HG02623 (cell line): ENCODE results near the gene BAIAP2L1.

Source experiments
- ATAC-seq: cut with Tn5 transposase; IDR thresholded peaks from one replicate; pipeline ENCODE4 v1.9.1; 2021; ENCODE audit warnings: moderate library complexity; ENCODE audit not compliant: unreplicated experiment

The BAIAP2L1 gene

GRCh38 chr7:98360221-98361130 is 40.4 kb downstream of the BAIAP2L1 start:
- ATAC-seq: no peak

DNA sequence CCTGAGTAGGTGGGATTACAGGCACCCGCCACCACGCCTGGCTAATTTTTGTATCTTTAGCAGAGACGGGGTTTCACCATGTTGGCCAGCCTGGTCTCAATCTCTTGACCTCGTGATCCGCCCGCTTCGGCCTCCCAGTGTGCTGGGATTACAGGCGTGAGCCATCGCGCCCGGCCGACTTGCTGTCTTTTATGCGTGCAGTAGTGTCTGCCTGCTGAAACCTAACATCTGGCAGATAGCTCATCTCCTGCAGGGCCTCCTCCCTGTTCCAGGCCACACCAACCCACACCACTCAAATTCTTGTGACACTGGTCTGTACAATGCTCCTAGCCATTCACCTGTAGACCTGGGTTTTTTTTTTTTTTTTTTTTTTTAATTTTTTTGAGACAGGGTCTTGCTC is 41.5 kb downstream of the BAIAP2L1 start:
- ATAC-seq: no peak

DNA sequence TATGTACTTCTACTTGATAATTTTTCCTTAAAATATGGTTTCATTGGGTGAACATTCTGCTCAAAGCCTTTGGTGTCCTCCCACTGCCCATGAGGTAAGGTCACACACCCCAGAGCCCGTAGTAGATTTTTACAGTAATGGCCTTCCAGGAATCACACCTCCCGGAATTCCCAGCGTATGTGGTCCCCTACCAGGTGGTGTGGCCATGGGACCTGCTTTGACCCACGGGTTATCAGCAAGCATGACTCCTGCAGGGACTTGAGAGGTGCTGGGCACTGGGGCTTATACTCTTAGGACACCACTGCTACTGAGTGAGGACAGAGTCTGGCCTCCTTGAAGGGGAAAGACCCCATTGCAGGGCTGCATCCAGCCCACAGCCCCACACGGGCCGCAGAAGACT is 42.2 kb downstream of the BAIAP2L1 start:
- ATAC-seq: no peak

GRCh38 chr7:98357751-98358161 is 43.1 kb downstream of the BAIAP2L1 start:
- ATAC-seq: no peak

GRCh38 chr7:98355250-98355538 is 45.7 kb downstream of the BAIAP2L1 start:
- ATAC-seq: no peak

DNA sequence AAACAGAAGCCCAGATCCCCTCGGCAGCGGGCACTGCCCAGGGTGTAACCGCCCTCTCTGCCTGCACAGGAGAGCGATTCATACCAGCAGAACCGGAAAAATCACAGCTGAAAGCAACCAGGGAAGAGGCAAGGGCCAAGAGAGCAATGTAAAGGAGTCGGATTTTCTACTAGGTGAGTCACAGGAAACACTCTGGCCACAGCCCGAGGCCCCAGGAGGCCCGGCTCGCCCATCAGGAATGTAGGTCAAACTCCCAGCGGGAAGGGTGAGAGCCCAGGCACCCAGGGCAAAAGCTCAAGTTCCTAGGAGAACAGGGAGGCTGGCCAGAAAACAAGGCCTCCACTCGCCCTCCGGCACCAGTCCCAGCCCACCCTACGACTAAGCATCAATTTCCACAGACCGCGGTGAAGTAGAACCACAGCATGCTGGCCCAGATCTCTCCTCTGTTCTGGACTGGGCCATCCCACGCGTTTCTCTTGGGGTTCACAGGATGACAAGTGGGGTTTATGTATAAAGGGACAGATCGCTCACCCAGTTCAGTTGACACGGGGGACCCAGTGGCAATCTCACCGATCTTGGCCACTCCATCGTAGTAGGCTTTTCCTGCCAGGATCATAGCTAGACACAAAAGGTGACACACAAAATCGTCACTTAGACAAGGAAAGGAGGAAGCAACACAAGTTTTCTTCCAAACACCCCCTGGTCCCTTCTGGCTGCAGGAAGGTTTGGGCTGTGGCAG is 46.2 kb downstream of the BAIAP2L1 start:
- ATAC-seq: no peak

DNA sequence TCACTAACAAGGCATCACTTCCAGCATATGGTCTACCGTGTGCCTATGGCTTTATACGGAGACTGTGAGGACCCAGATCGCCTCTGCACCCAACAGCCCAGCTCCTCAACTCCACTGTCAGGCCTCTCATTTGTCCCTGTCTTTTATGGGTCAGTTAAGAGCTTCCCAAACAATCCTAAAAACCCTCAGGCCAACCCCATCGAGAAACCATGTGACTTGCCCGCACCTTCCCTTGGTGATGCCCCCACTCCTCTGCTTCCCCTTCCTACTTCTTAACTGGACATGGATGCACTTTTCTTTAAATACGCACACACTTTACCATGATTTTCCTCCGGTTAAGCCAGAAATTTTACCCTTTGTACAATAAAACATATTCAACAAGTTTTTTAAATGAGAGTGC is 46.8 kb downstream of the BAIAP2L1 start:
- no peak for ATAC-seq

- no peak for ATAC-seq
These were observed 48.3 kb downstream of the BAIAP2L1 start for GRCh38 chr7:98352621-98353020.

GRCh38 chr7:98351136-98351535 is 49.8 kb downstream of the BAIAP2L1 start:
- no peak for ATAC-seq

DNA sequence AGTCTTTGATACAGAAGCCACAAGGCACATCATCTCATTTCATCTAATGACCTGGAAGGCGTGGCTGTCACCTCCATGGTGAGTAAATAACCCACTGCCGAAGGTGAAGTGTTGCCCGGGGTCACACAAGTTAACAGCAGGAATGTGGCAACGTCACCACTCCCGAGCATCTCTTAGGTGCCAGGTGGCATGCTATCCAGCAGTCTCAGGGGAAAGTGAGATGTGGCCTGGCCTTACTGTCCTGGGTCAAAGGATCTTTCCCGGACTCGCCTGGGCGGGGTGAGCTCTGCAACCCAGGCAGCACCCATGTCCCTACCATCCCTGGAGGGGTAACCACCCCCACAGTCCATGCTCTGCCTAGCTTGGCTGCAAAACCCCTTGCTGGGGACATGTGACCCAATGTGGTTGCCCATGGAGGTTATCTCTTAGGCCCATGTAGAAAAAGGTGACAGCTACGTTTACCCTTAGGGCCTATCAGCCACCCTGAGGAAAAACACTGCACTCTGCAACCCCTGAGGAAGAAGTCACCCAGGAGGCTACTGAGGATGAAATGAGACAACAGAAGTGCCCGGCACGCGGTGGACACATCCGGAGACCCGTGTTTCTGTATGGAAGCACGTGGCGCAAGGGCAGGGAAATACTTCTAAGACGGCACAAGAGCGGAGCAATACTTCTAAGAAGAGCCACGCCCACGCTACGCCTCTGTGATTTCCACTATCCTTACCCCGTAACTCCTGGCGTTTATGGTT is 52.0 kb downstream of the BAIAP2L1 start:
- ATAC-seq: no peak

GRCh38 chr7:98346515-98347069 is 54.3 kb downstream of the BAIAP2L1 start:
- ATAC-seq: no peak

DNA sequence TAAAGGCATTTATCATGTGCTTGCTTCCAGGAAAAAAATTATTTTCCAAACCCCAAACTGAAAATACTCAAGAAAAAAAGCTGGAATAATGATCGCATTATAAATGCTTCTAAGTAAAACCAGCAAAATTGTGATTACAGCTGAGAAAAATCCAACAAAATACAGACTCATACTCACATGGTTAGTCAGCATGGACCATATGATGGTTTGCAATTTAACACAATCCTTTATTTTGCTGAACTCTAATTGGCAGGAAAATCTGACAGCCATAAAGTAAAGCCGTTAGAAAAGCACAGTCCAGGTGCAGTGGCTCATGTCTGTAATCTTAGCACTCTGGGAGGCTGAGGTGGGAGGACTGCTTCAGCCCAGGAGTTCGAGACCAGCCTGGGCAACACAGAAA is 59.8 kb downstream of the BAIAP2L1 start:
- no peak for ATAC-seq

GRCh38 chr7:98339043-98339442 is 61.8 kb downstream of the BAIAP2L1 start:
- ATAC-seq: no peak

- no peak for ATAC-seq
These were observed 62.4 kb downstream of the BAIAP2L1 start for GRCh38 chr7:98338441-98338840.

GRCh38 chr7:98335411-98335977 is 65.4 kb downstream of the BAIAP2L1 start:
- no peak for ATAC-seq

GRCh38 chr7:98334081-98334480 is 66.8 kb downstream of the BAIAP2L1 start:
- no peak for ATAC-seq

DNA sequence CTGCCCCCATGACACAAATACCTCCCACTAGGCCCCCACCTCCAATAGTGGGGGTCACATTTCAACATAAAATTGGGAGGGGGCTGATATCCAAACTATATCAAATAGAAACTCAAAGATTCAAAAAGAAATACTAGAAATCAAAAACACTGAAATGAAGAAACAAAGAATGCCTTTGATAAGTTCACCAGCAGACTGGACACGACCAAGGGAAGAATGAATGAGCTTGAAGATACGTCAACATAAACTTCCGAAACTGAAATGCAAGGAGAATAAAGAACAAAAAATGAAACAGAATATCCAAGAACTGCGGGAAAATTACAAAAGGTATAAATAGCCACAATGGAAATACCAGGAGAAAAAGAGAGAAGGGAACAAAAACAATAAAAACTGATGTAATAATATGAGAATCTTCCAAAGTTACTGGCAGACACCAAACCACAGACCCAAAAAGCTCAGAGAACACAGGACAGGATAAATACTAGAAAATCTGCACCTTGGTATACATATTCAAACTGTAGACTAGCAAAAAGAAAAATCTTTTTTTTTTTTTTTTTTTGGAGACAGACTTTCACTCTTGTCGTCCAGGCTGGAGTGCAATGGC is 69.9 kb downstream of the BAIAP2L1 start:
- ATAC-seq: no peak

DNA sequence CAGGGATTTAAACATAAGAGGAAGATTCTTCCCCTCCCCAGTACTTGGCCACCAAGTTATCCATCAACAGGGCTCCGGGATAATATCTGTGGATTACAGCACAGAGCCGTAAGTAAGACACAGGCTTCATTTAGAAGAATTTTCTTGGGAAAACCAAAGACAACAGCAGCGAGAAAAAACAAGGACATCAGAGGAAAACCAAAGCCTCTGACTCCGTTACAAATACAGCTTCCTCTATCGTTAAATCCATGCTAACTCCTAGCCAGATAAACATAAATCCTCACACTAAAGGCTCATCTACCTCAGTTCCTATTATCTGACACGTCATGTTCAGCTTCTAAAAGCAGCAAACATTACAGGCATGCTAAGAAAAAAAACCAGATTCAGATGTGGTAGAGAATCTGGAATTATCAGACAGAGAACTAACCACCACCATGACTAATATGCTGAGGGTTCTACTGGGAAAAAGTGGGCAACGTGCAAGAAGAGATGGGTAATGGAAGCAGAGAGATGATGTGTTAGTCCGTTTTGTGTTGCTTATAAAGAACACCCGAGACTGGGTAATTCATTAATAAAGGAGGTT is 71.0 kb downstream of the BAIAP2L1 start:
- no peak for ATAC-seq

DNA sequence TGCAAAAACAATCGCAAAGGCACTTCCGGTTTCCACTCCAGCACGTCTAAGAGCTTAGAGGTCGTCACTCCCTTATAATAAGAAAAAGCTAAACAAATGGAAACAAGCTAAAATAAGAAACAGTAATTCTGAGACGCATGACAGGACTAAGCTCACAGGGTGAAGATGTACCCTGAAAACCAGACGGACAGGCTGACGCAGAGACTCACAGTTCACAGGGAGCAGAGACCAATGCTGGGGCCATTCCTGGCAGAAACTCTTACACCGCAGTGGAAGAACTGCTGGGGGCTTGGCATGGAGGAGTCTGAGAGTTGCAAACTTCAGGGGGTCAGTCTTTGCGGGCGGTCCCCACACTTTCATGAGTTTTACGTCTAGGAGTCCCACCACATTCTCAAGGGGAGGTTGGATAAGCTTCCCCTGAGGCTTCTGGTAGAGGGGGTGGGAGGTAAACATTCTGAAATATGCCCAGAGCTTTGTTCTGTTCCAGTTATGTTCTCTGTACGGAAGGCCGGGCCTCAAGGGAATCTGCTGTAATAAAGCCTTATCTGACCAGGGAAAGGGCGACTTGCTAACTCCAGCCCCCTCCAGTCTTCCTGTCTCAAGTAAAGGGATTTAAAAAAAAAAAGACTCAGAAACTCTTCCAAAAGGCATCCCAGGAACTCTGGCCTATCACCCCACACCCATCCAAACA is 71.6 kb downstream of the BAIAP2L1 start:
- no peak for ATAC-seq

DNA sequence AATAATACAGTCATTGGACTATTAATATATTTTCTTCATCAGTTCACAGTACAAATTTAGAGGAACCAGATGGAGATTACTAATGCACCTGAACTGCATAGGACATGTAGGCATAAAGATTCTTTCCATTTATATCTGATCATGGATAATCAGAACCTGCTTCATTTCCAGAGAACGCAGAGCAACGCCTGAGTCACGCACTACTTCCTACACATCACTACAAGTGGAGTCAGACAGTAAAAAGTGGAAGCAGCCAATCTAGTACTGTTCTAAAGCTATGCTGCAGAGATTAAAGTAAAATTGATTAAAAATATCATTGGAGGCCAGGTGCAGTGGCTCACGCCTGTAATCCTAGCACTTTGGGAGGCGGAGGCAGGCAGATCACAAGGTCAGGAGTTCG is 76.1 kb downstream of the BAIAP2L1 start:
- ATAC-seq: no peak
